HG03097 (cell line): ENCODE measurements around the gene NBEAL2.
"Not testable (repeated sequence)": the region's sequence is repeated elsewhere in the genome, so short reads cannot be mapped to it uniquely, and the experiment has no call there.

Experiments
- ATAC-seq: cut with Tn5 transposase; IDR thresholded peaks from one replicate; pipeline ENCODE4 v1.9.1; 2021; ENCODE audit not compliant: unreplicated experiment, low FRiP score

The NBEAL2 gene

DNA sequence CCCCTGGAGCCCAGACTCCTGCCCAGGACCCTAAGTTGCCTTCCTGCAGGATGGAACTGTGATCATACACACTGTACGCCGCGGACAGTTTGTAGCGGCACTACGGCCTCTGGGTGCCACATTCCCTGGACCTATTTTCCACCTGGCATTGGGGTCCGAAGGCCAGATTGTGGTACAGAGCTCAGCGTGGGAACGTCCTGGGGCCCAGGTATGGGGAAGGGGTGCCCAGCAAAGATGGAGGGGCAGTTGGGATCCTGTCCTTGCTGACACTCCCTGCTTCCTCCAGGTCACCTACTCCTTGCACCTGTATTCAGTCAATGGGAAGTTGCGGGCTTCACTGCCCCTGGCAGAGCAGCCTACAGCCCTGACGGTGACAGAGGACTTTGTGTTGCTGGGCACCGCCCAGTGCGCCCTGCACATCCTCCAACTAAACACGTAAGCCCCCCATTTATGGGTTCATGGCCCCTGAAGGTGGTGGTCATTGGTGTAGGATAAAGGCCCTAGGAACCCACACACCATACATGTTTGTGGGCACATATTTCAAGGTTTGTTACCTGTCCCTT lies 28.8 kb downstream of the NBEAL2 start:
- no peak for ATAC-seq

DNA sequence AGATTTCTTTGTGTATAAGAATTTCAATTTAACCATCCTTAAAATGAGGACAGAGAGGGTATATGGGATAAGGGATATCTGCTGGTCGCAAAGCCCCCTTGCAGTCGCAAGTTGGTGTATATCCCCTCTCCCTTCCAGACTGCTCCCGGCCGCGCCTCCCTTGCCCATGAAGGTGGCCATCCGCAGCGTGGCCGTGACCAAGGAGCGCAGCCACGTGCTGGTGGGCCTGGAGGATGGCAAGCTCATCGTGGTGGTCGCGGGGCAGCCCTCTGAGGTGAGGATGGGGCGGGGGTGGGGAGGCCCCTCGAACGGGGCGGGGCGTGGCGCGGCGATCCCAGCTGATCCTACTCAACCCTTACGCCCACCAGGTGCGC lies 29.4 kb downstream of the NBEAL2 start:
- ATAC-seq: no peak

- ATAC-seq: peak; percentile 75
Observed at GRCh38 chr3:47009225-47010110, 30.0 kb downstream of the NBEAL2 start.

GRCh38 chr3:47010111-47010712 lies 30.7 kb downstream of the NBEAL2 start:
- no peak for ATAC-seq

DNA sequence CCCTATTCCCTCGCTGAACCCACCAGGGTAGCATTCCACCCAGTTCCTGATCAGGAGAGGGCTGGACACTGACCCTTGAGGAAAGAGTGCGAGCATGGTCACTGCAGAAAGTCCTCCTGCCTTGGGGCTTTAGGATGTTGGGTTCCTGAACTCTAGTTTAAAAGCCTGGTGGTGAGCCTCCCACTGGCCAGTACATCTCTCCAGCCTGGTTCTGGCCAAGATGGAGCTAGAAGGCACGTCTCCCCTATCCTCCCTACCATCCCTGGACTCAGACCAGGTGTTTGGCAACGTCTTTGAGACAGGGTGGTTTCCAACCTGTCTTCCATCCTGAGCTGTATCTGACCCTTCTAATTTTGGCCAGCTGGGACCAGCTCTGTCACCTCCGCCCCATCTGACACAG lies 31.4 kb downstream of the NBEAL2 start:
- ATAC-seq: no peak

GRCh38 chr3:47011371-47011770 lies 31.9 kb downstream of the NBEAL2 start:
- no peak for ATAC-seq

GRCh38 chr3:47012342-47013230 lies 33.1 kb downstream of the NBEAL2 start:
- ATAC-seq: no peak

- no peak for ATAC-seq
Observed at GRCh38 chr3:47013231-47013630, 33.8 kb downstream of the NBEAL2 start.

GRCh38 chr3:47014036-47014435 lies 34.6 kb downstream of the NBEAL2 start:
- no peak for ATAC-seq

- ATAC-seq: no peak
Observed at GRCh38 chr3:47015151-47015550, 35.7 kb downstream of the NBEAL2 start.

- no peak for ATAC-seq
Observed at GRCh38 chr3:47016086-47016933, 36.8 kb downstream of the NBEAL2 start.

DNA sequence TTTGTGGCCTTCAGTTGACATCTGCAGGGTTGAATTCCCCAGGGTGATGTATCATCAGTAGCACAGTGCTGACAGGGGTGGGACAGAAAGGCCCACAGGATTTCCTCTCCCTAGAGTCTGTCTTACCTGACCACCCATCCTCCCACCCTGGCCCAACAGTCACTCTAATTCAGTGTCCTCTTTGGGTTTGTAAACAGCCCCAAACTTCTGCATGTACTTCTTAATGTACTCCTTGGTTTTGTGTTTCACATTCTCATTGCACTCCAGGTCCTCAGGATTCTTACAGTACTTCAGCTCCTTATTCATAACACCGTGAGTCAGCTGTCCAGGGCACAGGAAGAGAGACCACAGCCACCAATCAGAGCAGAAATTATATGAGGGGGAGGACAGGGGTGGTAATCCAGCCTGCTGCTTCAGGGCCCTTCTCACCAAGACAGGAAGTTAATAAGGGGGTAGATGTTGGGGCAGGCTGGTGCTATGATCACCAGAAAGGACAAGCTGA lies 37.5 kb downstream of the NBEAL2 start:
- peak; percentile 57 for ATAC-seq

- no peak for ATAC-seq
Observed at GRCh38 chr3:47017504-47018268, 38.2 kb downstream of the NBEAL2 start.

DNA sequence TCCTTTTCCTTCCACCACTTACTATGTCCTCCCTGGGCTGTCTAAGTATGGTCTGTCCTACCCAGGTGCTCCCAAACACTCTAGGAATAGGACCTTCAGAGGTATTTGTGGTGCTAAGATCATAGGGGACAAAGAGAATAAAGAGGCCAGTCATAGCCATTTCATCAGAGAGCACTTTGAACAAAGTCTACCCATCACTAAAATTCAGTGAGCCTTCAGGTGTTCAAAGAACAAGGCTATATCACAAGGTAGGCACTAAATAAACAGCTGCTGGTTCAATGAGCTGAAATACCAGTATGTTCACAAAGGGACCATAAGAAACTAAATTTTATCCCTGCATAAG lies 38.8 kb downstream of the NBEAL2 start:
- no peak for ATAC-seq

GRCh38 chr3:47019201-47019600 lies 39.7 kb downstream of the NBEAL2 start:
- no peak for ATAC-seq

- ATAC-seq: no peak
Observed at GRCh38 chr3:47020311-47020710, 40.8 kb downstream of the NBEAL2 start.

DNA sequence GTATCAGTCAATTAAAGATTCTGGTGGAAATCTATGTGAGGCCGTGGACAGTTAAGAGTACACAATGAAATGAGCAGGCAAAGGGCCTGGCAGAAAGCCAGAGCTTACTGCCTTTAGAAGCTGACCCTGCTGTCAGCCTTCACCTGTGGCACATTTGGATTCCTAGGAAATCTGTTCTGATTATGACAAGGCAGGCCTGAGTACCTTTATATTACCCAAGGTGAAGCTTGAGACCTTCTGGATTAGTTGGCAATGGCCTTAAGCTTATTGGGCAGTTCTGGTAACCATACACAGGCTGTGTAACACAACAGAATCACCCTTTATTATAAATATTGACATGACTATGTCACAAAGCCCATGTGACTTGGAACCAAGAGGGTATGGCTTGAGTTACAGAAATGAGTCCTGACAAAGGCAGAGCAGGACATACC lies 43.2 kb downstream of the NBEAL2 start:
- no peak for ATAC-seq

- ATAC-seq: no peak
Observed at GRCh38 chr3:47024932-47025331, 45.5 kb downstream of the NBEAL2 start.

- not testable (repeated sequence) for ATAC-seq
Observed at GRCh38 chr3:47026432-47026831, 47.0 kb downstream of the NBEAL2 start.
